Stimulated activated CD4-positive, alpha-beta T cell treated with anti-CD3 and anti-CD28 coated beads, Interleukin-2, amount 100 ng/mL, for 4 hours (primary cell): ENCODE measurements around the gene DHRS13.
A peak's percentile ranks its signal among the peaks of the same experiment; 100 is the strongest.
"Not testable (repeated sequence)": the region's sequence is repeated elsewhere in the genome, so short reads cannot be mapped to it uniquely, and the experiment has no call there.

ENCODE experiments used
- DNase-seq: peaks from one replicate; pipeline ENCODE4 v3.0.0-alpha.2; 2020; ENCODE audit warnings: low read depth

DHRS13 gene

DNA sequence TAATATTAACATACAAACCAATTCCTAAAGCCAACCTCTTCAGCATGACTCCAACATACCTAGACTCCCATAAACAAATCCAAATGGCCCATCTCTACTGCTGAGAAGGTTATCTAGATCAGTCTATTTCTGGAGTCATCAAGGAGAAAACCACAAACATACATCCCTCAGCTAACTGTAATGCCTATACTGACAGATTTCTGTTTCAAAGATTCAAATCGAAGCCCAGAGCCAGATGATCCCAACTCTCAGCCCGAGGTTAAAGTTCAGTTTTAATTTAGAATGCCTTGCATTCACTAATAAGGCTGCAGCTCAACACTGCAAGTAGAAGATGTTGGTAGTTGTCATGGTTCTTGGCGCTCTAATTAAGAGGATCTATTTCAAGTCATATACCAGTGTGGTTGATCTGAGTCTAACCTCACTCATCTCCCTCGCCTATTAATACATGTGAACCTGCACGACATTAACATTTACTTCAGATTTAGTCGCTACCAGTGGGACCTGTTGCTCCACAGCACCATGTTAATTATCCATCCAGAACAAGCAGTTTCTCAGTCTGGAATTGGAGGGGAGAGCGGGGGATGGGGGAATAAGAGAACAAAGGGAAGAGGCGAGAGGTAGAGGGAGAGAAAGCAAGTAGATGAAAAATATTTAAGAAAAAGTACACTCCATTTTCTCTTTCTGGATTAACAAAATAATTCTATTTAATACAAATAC lies 33.0 kb upstream of the DHRS13 start:
- DNase-seq: no peak

DNA sequence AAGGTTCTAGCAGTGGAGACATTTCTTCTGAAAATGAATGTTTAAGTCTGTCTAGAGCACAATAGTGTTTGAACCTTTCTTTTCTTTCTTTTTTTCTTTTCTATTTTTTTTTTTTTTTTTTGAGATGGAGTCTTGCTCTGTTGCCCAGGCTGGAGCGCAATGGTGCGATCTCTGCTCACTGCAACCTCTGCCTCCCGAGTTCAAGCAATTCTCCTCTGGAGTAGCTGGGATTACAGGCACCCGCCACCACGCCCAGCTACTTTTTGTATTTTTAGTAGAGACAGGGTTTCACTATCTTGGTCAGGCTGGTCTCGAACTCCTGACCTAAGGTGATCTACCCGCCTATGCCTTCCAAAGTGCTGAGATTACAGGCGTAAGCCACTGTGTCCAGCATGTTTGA lies 31.6 kb upstream of the DHRS13 start:
- DNase-seq: not testable (repeated sequence)

DNA sequence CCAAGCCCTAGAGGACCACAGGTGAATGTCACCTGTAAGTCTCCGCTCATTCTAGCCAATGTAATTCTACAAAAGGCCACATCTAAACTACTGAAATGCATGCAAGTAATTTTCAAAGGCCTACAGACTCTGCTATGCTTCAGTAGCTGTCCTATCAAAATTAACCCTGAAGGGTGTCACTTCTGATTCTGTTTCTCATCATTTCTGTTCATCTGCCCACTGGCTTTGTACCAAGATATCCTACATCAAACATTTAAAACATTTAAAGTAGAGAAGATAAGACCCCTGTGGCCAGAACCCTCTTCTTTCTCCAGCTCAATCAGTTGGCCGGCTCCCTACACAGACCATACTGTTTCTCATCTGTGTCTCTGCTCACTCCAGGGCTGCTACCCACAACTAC lies 26.9 kb upstream of the DHRS13 start:
- DNase-seq: no peak

DNA sequence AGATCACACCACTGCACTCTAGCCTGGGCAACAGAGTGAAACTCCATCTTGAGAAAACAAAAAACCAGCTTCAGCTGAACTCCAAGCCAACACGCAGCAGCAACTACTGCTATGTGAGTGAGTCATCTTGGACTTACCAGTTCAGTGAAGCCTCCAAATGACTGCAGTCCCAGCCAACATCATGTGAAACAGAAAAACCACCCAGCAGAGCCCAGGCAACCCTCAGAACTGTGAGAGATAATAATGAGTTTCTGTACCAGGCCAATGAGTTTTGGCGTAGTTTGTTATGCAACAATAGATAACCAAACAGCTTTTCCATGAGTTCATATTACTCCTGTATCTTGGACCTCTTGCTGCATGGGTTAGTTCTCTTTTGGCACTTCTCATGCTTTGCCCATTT lies 25.2 kb upstream of the DHRS13 start:
- no peak for DNase-seq

DNA sequence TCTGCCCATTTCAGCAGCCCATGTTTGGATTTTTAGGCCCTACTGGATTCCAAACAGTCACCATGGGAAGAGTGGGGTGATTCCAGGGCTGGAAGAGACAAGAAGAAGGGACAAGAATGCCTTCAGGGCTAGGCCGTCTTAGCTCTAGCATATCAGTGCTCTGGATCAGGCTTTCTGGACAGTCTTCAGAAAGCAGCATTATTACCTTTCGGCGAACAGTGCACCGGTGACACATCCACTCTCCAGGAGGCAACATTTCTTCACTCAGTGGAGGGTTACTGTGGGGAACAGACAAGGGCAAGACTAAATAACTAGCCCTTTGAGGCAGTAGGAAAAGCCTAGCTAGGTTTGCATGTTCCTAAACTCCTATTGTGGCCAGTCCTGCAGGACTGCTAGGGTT lies 23.9 kb upstream of the DHRS13 start:
- DNase-seq: no peak

DNA sequence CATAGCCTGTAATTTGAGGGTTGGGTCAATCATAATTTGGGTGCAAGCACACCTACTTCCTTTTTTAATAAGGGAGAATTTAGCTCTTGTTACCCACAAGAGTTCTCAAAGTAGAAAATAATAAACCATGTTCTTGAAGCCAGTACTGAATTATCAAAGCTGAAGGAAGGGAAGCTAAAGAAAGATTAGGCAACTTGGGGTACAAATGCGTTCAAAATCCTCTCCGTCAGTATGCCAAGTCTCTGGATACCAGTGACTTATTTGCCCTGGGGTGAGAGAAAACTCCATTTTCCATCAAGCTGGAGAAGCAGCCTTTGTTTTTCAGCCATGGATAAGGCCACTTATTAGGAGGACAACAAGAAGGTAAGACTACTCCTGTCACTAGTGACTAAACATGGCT lies 23.5 kb upstream of the DHRS13 start:
- no peak for DNase-seq

DNA sequence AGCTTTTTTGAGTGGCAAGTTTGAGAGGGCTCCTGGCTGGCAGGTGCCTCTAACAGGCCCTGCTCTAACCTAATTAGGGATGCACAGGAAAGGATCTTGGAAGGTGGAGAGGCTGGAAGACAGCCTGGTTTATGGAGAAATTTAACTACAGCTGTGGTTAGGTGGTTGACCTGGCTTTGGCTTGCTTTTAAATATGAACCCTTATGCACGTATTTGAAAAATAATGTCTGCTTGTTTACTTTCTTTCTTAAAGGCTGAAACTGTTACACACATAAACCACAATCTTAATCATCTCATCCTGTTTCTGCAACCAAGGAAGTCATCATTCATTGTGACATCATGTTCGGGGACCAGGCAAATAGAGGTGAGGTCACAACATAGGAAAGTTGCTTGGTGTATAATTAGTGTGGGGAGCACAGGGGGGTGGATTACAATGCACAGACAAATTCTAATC lies 23.1 kb upstream of the DHRS13 start:
- DNase-seq: peak; percentile 39

DNA sequence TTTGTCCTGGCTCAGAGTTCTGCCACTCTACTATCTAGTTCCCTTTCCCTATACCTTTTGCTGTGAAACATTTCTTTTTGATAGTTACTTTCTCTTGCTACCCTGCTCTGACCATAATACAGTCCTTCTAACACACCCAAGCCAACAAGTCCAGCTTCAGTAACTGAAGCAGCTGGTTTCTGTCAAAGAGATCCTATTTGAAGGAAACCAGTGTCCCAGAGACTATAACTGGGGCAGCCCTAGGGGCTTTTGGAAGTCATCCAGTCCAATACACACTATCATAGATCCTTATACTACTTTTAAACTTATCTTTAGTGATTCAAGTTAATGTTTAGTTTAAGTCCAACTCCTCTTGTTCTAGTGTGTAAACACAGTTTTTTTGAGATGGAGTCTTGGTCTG lies 17.3 kb upstream of the DHRS13 start:
- DNase-seq: no peak

DNA sequence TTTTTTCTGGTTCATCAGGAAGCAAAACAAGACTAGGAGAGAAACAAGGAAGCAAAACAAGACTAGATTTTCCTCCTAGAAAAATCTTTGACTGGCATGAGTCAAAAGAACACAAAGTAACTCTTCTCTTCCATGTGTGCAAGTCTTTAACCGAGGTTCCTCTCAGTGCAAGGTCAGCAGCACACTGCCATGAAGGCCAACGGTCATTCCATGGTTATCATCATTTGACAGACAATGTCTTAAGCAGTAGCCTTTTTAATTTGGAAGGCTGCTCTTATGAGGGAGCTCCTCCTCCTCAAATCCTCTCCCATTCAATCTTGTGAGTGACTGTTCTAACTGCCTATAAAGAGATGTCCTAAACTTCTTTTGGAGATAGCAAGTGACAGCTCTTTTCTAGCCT lies 15.4 kb upstream of the DHRS13 start:
- DNase-seq: no peak

DNA sequence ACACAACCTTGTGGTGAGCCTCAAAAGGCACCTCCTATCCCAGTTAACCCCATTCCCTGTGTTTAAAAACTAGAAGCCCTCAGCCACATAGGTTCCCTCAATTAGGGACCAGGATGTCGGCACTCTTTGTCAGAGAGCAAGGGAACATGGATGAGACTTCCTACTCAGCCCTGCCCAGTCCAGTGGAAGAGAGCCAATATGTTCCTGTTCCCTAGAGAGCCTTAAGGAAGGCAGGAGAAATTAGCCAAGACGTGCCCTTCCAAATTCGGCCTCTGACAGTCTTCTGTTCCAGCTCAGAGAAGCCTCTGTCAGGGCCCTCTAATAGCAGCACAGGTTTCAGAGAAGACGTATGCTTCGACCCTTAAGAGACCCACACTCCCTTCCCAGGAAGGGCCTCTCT lies 14.6 kb upstream of the DHRS13 start:
- no peak for DNase-seq

DNA sequence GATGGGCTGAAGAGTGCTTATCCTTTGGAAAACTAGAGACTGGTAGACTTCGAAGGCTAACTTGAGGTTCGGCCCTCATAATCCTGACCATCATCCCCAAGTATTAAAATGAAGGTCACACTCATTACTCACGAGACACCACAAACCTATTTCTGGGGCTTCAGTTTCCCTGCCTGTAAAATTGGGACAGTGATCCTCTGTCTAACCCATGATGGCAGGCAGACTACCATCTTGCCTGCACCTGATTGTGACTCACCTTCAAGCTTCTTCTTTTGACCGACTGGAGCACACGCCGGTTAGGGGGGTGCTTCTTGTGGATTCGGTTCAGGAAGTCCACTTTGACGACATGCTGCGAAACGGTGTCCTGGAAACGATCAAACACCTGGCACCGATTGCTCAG lies 14.2 kb upstream of the DHRS13 start:
- DNase-seq: no peak

DNA sequence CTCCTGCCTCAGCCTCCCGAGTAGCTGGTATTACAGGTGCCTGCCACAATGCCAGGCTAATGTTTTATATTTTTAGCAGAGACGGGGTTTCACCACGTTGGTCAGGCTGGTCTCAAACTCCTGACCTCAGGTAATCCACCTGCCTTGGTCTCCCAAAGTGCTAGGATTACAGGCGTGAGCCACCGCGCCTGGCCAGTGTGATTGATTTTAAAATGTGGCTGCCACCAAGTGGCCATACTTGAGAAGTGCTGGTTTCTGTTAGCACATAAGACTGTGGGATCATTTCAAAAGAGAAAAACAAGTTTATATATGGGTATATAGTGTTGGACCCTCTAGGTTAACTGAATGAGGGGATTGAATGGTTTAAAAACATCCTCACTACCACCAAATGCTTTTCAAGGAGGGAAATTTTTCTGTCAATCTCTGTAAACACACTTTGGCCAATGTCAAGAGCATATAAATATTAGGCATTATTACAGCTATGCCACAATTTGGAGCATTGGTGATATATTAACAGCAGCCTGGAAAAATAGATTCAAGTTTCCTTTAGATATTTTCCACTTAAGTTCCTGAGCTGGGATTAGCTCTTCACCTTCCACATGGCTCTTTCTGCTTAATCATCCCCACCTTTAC lies 13.5 kb upstream of the DHRS13 start:
- DNase-seq: peak; percentile 25

DNA sequence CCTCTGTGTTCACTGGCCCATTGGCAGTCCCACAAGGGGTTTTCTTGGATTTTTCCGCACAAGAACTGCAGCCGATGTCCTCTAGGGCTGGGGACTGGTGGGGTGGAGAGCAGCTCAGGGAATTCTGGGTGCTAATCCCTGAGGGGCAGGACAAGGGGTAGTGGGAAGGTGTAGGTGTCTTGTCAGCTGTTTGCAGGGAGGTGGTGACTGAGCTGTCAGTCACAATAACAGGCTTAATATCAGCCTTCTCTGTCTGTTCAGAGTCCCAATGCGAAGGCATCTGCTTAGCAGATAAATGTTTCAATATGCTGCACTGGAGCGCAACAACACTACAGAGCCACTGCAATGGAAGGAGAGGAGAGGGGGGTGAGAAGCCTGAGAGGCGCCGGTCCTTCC lies 10.1 kb upstream of the DHRS13 start:
- DNase-seq: no peak

DNA sequence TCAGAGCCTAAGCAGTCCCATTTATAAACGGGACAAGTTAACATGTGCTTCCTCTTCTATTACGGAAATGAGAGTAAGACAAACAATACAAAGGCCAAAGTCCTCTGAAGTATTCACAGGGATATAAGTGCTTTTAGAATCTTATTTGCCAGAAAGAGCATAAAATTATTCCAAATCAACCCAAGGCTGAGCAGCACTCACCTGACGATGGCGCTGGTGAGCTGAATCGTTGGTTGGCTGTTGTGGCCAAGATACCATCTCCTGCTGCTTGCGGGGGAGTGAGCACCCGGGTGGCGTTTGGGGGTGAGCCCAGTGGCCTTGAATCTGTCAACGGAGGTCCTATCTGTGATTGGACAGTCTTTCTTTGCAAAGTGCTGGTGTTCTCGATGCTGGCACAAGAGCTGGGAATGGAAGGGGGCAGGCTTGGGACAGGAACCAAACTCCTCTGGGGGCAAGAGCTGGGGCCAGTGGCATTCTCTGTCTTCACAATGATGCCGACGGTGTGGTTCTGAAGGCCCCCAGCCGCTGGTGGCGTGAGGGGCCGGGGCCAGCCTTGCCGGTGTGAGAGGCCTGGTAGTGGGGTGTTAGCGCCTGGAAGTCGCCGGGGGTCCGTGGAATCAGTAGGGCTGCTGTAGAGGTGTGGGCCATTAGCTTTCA lies 9.5 kb upstream of the DHRS13 start:
- DNase-seq: no peak

DNA sequence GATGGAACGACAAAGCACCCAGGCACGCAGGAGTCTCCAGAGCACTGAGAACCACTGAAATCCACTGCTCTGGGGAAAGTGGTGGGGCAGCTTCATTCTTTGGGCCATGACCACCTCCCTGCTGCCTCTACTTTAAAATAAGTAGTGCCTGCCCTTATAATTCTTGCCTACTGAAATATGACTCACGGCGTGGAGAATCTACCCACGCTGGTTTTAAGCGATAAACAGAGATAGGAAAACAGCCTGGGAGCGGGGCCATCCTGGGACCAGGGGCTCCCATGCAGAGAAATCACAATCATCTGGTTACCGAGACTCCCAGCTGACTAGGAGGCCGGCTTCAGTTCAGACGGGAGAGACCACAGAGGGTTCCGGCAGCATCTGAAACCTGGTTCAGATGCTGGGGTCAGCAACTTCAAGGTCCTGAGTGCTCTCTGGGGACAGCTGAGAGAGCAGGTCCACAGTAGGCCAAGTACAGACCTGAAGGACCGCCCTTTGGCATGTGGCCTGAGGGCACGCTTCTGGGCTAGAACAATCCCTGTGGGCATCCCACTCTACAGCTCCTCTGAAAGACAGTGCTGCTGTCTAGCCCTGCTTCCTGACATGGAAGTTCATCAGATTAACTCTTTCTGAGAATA lies 8.6 kb upstream of the DHRS13 start:
- no peak for DNase-seq

DNA sequence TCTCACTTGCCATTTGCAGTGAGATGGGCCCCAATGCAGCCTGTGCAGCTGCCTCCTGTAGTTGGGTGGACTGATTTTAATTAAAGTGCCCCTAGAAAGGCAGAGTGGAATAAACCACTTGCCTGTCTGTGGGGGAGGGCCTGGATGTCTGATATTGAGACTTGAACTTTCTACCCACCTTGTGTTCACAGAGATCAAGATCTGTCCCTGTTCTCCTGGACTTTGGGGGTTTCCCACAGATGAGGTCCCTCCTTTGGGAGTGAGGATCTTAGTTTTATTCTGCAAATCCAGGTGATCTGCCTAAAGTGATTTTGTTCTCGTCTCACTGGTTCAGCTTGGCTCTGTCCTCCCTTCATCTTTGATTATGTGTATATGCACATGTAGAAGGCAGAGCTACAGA lies 7.7 kb upstream of the DHRS13 start:
- DNase-seq: no peak

DNA sequence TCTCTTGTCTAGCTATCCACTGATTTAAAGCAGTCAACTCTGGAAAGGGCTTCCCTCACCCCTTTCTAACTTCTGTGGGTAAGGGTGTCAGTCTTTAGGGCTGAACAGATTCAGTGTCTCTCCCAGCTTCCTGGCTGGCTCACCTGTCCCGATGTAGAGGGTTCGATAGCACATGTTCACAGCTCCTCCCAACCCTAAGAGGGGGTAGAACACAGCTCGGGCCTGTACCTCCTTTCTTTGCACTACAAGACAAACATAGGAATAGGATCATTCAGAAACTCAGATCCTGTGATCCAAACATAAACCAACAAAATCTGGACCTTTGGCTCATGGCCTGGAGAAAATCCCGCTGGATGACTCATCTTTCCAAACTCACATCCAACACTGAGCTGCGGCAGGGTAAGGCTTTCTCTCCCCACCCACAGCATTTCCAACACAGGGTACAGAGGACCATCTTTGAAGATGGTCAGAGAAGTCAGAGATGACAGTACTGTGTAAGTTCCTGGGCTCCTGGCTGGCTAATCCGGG lies 5.8 kb upstream of the DHRS13 start:
- DNase-seq: no peak

DNA sequence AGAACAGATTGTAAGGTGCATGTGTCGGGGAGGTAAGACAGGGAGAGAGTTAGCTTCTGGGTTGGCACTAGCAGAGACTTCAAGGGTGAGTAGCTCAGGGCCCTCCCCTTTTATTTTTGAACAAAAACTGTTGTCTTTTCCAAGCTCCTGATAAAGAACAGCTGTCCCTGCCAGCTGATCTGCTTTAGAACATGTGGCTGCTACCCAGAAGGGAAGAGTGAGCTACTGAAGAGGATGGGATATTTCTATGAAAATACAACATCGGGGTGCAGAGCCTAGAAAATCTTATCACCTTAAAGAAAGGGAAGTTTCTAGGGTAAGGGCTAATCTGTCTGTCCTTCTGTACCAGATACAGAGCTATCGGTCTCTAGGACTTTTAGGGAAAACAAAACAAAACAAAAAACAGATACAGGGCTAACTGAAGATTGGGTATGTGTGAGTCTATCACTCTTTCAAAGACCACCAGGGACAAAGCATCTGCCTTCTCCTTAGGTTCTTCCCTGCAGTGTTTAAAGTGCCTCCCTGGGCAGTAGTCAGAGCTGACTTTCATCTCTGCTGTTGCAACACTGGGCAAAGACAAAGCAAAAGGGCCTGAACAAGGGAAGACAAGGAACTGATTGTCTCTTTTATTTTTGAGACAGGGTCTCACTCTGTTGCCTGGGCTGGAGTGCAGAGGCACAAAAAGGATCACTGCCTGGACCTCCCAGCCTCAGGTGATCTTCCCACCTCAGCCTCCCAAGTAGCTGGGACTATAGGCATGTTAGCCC lies 5.0 kb upstream of the DHRS13 start:
- DNase-seq: no peak

DNA sequence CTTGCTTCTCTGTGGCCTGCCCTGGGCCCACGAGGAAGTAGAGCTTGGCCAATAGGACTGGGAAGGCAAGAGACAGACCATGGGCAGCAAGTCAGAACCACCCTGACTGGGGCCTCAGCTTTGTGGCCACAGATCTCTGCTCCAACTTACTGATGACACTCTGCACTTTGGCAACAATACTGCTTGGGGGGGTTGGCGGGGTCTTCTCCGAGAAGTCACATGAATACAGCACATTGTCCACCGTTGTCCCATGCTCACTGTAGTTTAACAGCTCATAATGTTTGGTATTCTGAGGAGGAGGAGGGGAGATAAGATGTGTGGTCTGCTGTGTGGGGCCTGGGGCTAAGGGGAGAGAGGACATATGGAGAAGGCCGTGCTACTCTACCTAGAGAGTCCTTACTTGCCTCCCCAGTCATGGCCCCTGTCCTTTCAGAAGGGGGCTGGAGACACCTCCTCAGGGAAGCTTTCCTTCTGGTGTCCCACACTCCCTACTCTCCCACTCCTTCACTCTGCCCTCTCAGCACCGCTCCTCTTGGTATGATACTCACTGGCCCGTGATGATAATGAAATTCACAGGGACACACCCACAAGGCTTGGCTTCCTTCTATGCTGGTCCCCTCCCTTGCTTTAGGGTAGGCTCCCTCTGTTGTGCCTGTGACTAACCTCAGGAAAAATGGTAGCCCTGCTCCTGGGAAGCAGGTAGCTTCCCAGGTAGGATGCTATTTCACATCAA lies 4.0 kb upstream of the DHRS13 start:
- no peak for DNase-seq

DNA sequence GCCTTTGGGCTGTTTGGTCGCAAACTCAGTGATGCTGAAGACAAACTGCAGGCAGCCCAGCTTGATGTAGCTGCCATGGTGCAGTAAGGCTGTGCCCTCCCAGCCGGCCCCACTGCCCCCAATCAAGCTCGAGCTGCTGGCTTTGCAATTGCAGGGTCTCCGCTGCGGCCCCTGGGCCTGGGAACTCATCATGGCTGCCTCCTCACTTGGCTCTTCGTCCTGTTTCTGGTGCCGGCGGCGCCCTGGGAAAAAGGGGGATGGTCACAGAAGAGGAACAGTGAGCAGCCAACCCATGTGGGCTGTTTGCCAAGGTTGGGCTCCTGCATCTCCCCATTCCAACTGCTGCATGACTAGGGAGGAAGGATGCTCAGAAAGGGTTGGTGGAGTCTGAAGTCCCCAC lies 3.4 kb upstream of the DHRS13 start:
- DNase-seq: no peak

DNA sequence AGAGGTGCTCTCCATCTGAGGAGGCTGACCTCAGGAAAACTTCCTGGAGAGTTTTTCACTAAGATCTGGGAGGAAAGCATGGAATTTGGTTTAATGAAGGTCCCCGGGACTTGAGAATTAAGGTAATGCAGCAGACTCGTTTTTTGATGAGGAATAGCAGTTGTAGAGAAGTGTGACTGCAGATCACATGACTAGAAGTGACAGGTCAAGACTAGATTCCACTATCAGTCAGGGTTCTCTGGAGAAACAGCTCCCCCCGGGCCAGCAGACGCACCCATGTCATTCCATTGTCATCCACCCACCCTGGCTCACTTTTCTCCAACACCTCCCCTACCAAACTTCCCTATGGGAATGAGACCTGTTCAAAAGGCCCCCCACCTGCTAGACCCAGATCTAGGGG lies 1.9 kb upstream of the DHRS13 start:
- DNase-seq: no peak

DNA sequence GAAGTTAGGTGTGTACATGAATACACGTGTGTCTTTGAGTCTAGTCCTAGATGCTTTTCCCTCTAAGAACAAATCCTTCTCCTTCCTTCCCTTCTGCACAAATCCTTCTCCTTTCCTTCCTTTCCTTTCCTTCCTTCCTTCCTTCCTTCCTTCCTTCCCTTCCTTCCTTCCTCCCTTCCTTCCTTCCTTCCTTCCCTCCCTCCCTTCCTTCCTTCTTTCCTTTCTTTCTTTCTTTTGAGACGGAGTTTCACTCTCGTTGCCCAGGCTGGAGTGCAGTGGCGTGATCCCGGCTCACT lies 615 bp upstream of the DHRS13 start:
- DNase-seq: not testable (repeated sequence)
